Spleen (tissue), 7 donors: ENCODE measurements around the gene POLR3B.

Experiments
- POLR2A ChIP-seq, 3 donors: fragments of 450-650 bp; IDR thresholded peaks; one replicate each; pipeline ENCODE4 v1.5.1; 2017; ENCODE audit warnings: antibody characterized with exemption in 3 of 3, mild to moderate bottlenecking in 1 of 3
- POLR2AphosphoS5 ChIP-seq, 3 donors: sonication (generic); formaldehyde crosslinking; IDR thresholded peaks; one replicate each; pipeline ENCODE4 v1.5.1; 2017; ENCODE audit warnings: antibody characterized with exemption in 3 of 3
- TF ChIP-seq, protein P1 (sequence below), 11 experiments: fragments of 200-600 bp in 7 of 11; fragments of 450-650 bp in 4 of 11; sonication (generic) in 4 of 11; IDR thresholded peaks in 8 of 11; conservative IDR thresholded peaks in 3 of 11; 1 replicate in 7 of 11; 2 replicates in 4 of 11; pipeline versions ENCODE4 v1.4.0 to v1.8.0; 2016 to 2021; ENCODE audit warnings: antibody characterized with exemption in 11 of 11, inconsistent platforms in 4 of 11, mild to moderate bottlenecking in 1 of 11
- donor health status: DM: no; HTN: no; CAD: no; lungs with moderate emphysema.
- donor health status: DM: no; HTN: no; CAD: no.
- donor health status: DM: no; HTN: no; CAD: no.

DNA sequence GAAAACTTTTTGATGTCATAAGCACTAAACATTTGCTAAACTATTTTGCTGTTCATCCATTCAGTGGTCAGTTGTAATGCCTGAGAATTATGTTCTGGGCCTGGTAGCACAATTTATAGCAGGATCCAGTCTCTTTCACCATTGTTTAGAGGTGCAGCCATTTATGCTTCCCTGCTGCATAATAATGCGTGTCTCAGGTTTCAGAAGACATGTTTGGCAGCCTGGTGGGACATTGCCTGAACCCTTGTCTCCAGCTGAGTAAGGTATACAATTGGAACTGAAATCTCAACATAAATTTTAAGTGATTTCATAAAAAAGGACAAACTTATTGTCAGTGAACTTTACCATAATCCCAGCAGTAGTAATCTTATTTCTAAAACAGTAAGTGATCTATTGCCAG is 94.8 kb downstream of the POLR3B start:
- TF ChIP-seq, protein P1, sequence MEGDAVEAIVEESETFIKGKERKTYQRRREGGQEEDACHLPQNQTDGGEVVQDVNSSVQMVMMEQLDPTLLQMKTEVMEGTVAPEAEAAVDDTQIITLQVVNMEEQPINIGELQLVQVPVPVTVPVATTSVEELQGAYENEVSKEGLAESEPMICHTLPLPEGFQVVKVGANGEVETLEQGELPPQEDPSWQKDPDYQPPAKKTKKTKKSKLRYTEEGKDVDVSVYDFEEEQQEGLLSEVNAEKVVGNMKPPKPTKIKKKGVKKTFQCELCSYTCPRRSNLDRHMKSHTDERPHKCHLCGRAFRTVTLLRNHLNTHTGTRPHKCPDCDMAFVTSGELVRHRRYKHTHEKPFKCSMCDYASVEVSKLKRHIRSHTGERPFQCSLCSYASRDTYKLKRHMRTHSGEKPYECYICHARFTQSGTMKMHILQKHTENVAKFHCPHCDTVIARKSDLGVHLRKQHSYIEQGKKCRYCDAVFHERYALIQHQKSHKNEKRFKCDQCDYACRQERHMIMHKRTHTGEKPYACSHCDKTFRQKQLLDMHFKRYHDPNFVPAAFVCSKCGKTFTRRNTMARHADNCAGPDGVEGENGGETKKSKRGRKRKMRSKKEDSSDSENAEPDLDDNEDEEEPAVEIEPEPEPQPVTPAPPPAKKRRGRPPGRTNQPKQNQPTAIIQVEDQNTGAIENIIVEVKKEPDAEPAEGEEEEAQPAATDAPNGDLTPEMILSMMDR (IDR thresholded peaks at IDR 0.05 in 8 of 11, conservative IDR thresholded peaks at IDR 0.05 in 3 of 11): no peak
- no peak for TF ChIP-seq POLR2A (IDR thresholded peaks at IDR 0.05)
- no peak for TF ChIP-seq POLR2AphosphoS5 (IDR thresholded peaks at IDR 0.05)
